Natural killer cell (primary cell): Measurements from ENCODE around the gene TNNT3. TPM values are rescaled to one million over a fixed set of nuclear protein-coding genes. Genes with fewer than 3 reads are reported as not detected.

Source experiments
- ATAC-seq, 3 donors: fragments of 150-1000 bp in 2 of 3; fragments of 200-7000 bp in 1 of 3; cut with Tn5 transposase; 1 replicate in 1 of 3; 2 replicates in 2 of 3; pipeline ENCODE4 v1.10.0; 2021; ENCODE audit warnings: mild to moderate bottlenecking in 2 of 3, moderate library complexity in 2 of 3
- DNase-seq, 2 donors: peaks; one replicate each; pipeline versions ENCODE4 v3.0.0 to v3.0.0-alpha.2; 2013 to 2021; ENCODE audit warnings: mixed read lengths in 1 of 2
- H3K27ac ChIP-seq: one replicate; pipeline ENCODE4 v1.5.1; 2013; ENCODE audit warnings: mild to moderate bottlenecking, low read length
- H3K27me3 ChIP-seq: one replicate; pipeline ENCODE4 v1.6.1; 2013; ENCODE audit warnings: low read length; ENCODE audit not compliant: control insufficient read depth, insufficient read depth
- H3K36me3 ChIP-seq: one replicate; pipeline ENCODE4 v1.6.1; 2013; ENCODE audit warnings: low read length; ENCODE audit not compliant: control insufficient read depth, insufficient read depth
- H3K4me1 ChIP-seq: one replicate; pipeline ENCODE4 v1.6.1; 2013; ENCODE audit warnings: low read length; ENCODE audit not compliant: control insufficient read depth, insufficient read depth
- H3K4me3 ChIP-seq: one replicate; pipeline ENCODE4 v1.5.1; 2013; ENCODE audit warnings: low read length
- H3K9me3 ChIP-seq: one replicate; pipeline ENCODE4 v1.6.1; 2013; ENCODE audit warnings: low read length; ENCODE audit not compliant: control insufficient read depth, insufficient read depth
- H3K27ac Mint-ChIP-seq, 2 donors: one replicate each; pipeline ENCODE4 v1.8.0; 2022; ENCODE audit warnings: mild to moderate bottlenecking in 2 of 2, mixed read lengths in 2 of 2, moderate library complexity in 1 of 2
- H3K27me3 Mint-ChIP-seq, 2 donors: one replicate each; pipeline ENCODE4 v1.8.0; 2022; ENCODE audit warnings: low read depth in 2 of 2, mixed read lengths in 2 of 2
- H3K36me3 Mint-ChIP-seq: one replicate; pipeline ENCODE4 v1.8.0; 2022; ENCODE audit warnings: mixed read lengths
- H3K4me1 Mint-ChIP-seq, 2 donors: one replicate each; pipeline ENCODE4 v1.8.0; 2022; ENCODE audit warnings: mixed read lengths in 2 of 2
- H3K4me3 Mint-ChIP-seq: one replicate; pipeline ENCODE4 v1.8.0; 2022; ENCODE audit warnings: mild to moderate bottlenecking, moderate library complexity, mixed read lengths
- H3K9me3 Mint-ChIP-seq, 2 donors: one replicate each; pipeline ENCODE4 v1.8.0; 2022; ENCODE audit warnings: mixed read lengths in 2 of 2
- CTCF ChIP-seq: fragments of 200-600 bp; IDR thresholded peaks from one replicate; pipeline ENCODE4 v1.8.0; 2022; ENCODE audit warnings: antibody characterized with exemption
- WGBS: methylation state at CpG from one replicate; pipeline ENCODE4 v1.1.7; 2013; ENCODE audit warnings: missing lambda C conversion rate; ENCODE audit not compliant: insufficient coverage; 5-methylcytosine and 5-hydroxymethylcytosine counted together
- intact Hi-C: fragments of 100-400 bp; cut with micrococcal nuclease; formaldehyde crosslinking; loops from one replicate; pipeline ENCODE4 v1.14.2; 2022
- total RNA-seq, 4 donors: library from RNA; stranded (reverse); fragments of 120-200 nt in 1 of 4; gene quantifications; one replicate each; pipeline versions ENCODE4 v1.2.3 to v1.2.4, GENCODE V29; 2013 to 2022

TNNT3 gene
- total RNA-seq, 3 donors from 2014 or later (not counting 1 experiment from before 2014, with no cell fraction given), result 15.8 to 27.9 (median 26.2) TPM

GRCh38 chr11:1967641-1968225 is 48.2 kb downstream of the TNNT3 start:
- no peak overlapping the region for H3K4me3 ChIP-seq
- no peaks in the 10 kb centered on the region for H3K9me3 ChIP-seq
- Mint-ChIP-seq H3K4me3 (no peak overlapping the region), H3K4me1 (no peaks in the 10 kb centered on the region), H3K27ac (no peak overlapping the region), H3K9me3 (no peaks in the 10 kb centered on the region), H3K36me3 (no peaks in the 10 kb centered on the region), H3K27me3 (no peaks in the 10 kb centered on the region)
- intact Hi-C loops, result no loop called here
- no peaks in the 10 kb centered on the region for H3K4me1 ChIP-seq
- no peak overlapping the region for H3K27ac ChIP-seq
- no peak for DNase-seq
- H3K27me3 ChIP-seq, result no peaks in the 10 kb centered on the region
- no peak for ATAC-seq
- TF ChIP-seq CTCF, result no peak
- H3K36me3 ChIP-seq, result no peaks in the 10 kb centered on the region
- WGBS, result no CpG with 5 or more reads among the region's 21 CpGs

GRCh38 chr11:1968454-1969002 is 49.0 kb downstream of the TNNT3 start:
- Mint-ChIP-seq H3K27ac (no peak overlapping the region), H3K36me3 (no peaks in the 10 kb centered on the region), H3K27me3 (no peaks in the 10 kb centered on the region), H3K9me3 (no peaks in the 10 kb centered on the region), H3K4me1 (no peaks in the 10 kb centered on the region), H3K4me3 (no peak overlapping the region)
- no peak overlapping the region for H3K27ac ChIP-seq
- H3K27me3 ChIP-seq, result no peaks in the 10 kb centered on the region
- WGBS, result no CpG with 5 or more reads among the region's 24 CpGs
- no peak for ATAC-seq
- no peak overlapping the region for H3K4me3 ChIP-seq
- H3K9me3 ChIP-seq, result no peaks in the 10 kb centered on the region
- intact Hi-C loops, result no loop called here
- H3K36me3 ChIP-seq, result no peaks in the 10 kb centered on the region
- no peaks in the 10 kb centered on the region for H3K4me1 ChIP-seq
- TF ChIP-seq CTCF, result no peak
- DNase-seq, result no peak

- no peak overlapping the region for H3K27ac ChIP-seq
- H3K36me3 ChIP-seq, result no peaks in the 10 kb centered on the region
- Mint-ChIP-seq H3K4me1 (no peaks in the 10 kb centered on the region), H3K27me3 (no peaks in the 10 kb centered on the region), H3K27ac (no peak overlapping the region), H3K9me3 (no peaks in the 10 kb centered on the region), H3K4me3 (no peak overlapping the region), H3K36me3 (no peaks in the 10 kb centered on the region)
- no peak for DNase-seq
- intact Hi-C loops, result no loop called here
- H3K9me3 ChIP-seq, result no peaks in the 10 kb centered on the region
- no peak for TF ChIP-seq CTCF
- no CpG with 5 or more reads among the region's 21 CpGs for WGBS
- no peaks in the 10 kb centered on the region for H3K4me1 ChIP-seq
- H3K27me3 ChIP-seq, result no peaks in the 10 kb centered on the region
- no peak overlapping the region for H3K4me3 ChIP-seq
- no peak for ATAC-seq
Measured at GRCh38 chr11:1969035-1969434, 49.5 kb downstream of the TNNT3 start.

GRCh38 chr11:1969776-1970175 is 50.3 kb downstream of the TNNT3 start:
- H3K27me3 ChIP-seq, result no peaks in the 10 kb centered on the region
- no peaks in the 10 kb centered on the region for H3K4me1 ChIP-seq
- no peaks in the 10 kb centered on the region for H3K36me3 Mint-ChIP-seq
- H3K4me3 Mint-ChIP-seq, result no peak overlapping the region
- no peak overlapping the region for H3K27ac Mint-ChIP-seq
- no peaks in the 10 kb centered on the region for H3K4me1 Mint-ChIP-seq
- DNase-seq, result no peak
- H3K36me3 ChIP-seq, result no peaks in the 10 kb centered on the region
- no peak for ATAC-seq
- H3K4me3 ChIP-seq, result no peak overlapping the region
- WGBS, result no CpG with 5 or more reads among the region's 23 CpGs
- intact Hi-C loops, result no loop called here
- H3K27ac ChIP-seq, result no peak overlapping the region
- H3K9me3 Mint-ChIP-seq, result no peaks in the 10 kb centered on the region
- TF ChIP-seq CTCF, result no peak
- no peaks in the 10 kb centered on the region for H3K27me3 Mint-ChIP-seq
- no peaks in the 10 kb centered on the region for H3K9me3 ChIP-seq
